Measurements from ENCODE around the gene CCDC136.

DNA sequence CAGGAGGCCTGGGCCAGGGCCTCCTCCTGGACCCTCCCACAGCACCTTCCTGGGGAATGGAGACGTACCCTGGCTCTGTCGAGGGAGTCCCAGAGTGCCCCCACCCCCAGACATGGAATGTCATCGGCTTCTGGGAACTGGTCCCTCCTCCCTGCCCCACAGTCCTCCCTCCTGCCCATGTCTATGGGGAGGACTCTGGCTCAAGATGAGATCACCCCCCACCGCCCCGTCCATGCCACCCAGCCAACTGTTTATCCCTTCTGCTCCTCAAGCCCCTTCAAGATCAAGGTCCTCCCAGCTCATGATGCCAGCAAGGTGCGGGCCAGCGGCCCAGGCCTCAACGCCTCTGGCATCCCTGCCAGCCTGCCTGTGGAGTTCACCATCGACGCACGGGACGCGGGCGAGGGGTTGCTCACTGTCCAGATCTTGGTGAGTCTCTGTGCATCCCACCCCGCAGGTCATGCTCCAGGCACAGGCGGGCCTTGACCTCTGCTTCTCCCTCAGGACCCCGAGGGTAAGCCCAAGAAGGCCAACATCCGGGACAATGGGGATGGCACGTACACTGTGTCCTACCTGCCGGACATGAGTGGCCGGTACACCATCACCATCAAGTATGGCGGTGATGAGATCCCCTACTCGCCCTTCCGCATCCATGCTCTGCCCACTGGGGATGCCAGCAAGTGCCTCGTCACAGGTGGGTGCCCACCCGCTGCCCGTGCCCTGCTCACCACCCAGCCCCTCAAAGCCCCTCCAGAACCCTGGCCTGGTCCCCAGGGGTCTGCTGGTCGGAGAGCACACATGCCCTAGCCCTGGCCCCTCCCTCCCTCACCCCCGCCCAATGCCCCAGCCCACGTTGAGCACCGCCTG is 56.8 kb downstream of the CCDC136 start:
- TF ChIP-seq POLR2AphosphoS5 (IDR thresholded peaks at IDR 0.05; ENCODE audit: borderline replicate concordance, low read depth, low read length) (no peak), EZH2 (IDR thresholded peaks at IDR 0.05) (no peak), FOXP2 (optimal IDR thresholded peaks at IDR 0.05; ENCODE audit: control extremely low read depth, extremely low read length, insufficient read depth) (no peak)

Data from SK-N-MC (cell line).